HG02610 (cell line): ENCODE results near the gene STARD7.
"Not testable (repeated sequence)": the region's sequence is repeated elsewhere in the genome, so short reads cannot be mapped to it uniquely, and the experiment has no call there.

Experiments used
- ATAC-seq: cut with Tn5 transposase; IDR thresholded peaks from one replicate; pipeline ENCODE4 v1.9.1; 2021; ENCODE audit warnings: mild to moderate bottlenecking, moderate library complexity; ENCODE audit not compliant: unreplicated experiment

The STARD7 gene

DNA sequence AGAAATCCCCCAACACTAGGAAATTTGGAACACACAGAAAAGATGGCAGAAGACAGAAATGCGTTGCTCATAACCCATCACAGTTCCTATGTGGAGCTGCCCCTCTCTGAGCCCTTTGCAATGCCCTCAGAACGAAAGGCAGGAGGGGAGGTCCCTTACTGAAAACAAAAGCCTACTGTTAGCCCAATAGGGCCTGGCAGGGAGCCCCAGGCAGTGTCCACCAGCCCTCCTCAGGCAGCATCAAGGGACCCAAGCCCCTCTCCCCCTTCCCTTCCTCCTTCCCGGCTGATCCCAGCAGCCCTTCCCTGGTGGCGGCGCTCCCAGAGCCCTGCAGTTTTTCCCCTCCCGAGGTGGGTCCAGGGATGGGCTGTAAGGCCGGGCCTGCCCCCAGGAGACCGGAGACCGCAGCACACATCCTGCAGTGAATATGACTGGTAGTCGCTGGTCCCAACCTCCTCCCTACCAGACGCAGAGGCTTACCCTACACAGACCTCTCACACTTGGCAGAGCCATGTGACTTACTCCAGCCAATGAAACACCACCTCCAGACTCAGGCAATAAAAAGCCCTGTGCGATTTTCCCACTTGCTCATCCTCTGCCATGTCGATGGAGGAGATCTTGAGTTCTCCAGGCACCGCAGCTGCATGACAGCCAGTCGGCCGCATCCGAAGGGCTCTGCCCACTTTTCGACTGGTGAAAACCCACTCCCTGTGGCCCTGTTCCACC, 44.0 kb downstream of the STARD7 start:
- ATAC-seq = peak; percentile 38

DNA sequence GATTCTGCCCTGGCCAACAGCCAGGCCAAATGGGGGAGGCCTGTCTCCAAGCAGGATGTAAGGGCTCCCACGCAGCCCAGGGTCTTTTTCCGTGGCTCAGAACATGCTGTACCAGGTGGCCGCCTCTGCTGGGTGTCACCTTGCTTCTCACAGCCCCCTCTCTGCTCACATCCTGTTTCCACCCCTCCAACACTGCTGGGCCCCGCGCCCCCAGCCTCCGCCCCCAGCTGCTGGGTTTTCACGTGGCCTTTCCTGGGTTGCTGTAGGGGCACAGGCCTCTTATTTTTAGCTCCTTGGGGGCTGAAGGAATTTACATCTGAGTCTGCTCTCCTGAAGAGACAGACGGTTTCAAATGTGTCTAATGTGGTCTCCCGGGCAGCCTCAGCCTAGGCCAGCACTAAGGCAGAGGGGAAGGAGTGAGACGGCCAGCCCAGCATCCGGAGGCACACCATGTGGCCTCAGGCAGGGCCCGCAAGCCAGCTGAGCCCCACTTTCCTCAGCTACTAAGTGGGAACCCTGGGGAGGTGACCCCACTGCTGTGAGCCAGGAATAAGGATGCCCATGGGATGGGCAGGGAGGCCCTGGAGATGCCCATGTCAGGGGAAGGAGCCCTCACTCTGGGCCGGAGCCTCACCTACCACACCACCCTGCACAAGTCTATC, 44.7 kb downstream of the STARD7 start:
- ATAC-seq = peak; percentile 65

DNA sequence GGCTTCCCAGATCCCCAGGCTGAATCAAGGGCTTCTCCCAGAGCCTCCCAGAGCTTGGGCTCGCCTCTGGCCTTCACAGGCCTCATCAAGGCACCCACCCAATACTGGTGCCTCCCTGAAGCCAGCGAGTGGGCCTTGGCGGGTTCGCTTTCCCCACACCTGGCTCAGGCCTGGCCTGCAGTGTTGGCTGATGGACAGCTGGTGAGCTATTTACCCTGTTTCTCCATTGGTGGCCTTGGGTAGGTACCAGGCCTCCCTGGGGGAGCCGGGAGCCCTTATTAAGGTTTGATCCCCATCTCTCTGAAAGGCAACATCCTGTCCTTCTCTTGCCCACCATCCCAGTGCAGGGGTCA, 45.2 kb downstream of the STARD7 start:
- no peak for ATAC-seq

DNA sequence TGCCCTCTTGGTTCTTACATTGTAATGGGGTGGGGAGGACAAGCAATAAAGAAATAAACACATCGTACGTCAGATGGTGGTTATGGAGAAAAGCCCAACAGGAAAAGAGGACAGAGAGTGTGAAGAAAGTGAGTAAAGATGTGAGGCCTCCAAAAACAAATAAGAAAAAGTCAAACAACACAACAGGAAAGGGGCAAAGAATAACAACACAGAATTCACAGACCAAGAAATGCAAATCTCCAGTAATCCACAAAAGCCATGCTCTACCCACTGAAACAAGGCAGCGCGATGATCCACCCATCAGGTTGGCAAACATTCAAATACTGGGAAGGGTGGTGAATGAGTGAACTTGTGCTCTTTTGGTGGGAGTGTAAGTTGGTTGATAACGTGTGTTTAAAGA, 46.7 kb downstream of the STARD7 start:
- no peak for ATAC-seq

DNA sequence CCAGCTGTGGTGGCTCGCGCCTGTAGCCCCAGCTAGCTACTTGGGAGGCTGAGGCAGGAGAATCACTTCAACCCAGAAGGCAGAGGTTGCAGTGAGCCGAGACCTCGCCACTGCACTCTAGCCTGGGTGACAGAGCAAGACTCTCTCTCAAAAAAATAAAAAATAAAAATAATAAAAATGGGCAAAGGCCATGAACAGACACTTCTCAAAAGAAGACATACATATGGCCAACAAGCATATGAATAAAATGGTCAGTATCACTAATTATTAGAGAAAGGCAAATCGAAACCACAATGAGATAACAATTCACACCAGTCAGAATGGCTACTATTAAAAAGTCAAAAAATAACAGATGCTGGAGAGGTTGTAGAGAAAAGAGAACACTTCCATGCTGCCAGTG, 48.3 kb downstream of the STARD7 start:
- not testable (repeated sequence) for ATAC-seq

DNA sequence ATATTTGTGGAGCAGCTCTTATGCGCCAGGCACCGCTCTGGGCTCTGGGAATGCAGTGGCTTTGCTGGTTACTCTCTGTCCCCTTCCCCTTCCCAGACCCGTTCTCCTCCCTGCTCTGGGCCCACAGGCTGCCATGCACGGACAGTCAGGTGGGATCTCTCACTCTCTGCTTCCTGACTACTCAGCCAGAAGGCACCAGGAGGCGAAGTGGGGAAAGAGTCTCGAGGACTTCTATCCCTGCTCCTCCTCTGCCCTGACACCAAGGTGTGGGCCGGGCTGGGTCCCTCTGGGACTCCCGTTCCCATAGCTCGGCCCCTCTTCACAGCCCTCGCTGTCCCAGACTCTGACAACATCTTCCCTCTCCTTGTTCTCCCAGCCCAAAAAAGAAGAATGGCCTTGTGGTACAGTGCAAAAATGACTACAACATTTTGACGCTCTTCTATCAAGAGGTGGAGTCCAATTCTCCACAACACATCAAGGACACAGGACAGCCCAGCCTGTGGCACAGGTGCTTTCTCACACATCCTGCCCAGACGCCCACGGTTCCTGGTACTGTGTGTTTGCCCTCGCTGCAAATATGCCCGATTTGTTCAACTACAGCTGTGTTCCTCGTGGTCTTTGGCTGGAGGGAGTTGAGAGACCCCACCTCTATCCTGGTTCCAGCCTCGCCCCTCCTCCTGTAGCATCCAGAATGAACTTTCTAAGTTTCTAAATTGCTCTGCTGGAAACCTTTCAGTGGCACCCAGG, 49.4 kb downstream of the STARD7 start:
- ATAC-seq = no peak

DNA sequence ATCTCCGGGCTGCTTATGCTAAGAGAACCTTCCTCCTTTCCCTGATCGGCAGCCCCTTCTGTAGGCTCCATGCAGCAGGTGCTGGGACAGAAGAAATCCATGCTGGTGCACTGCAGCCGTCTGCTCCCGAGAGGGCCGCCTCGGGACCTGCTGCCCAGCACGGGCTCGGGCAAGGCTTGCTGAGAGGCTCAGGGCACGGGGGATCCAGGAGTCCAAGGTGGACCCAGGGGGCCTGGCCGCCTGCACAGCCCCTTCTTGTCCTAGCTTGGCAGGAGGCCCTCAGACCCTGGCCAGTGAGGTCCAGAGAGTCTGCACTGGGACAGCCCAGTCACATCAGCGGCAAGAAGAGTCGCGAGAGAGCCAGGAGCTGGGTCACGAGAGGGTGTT, 50.1 kb downstream of the STARD7 start:
- ATAC-seq = no peak

DNA sequence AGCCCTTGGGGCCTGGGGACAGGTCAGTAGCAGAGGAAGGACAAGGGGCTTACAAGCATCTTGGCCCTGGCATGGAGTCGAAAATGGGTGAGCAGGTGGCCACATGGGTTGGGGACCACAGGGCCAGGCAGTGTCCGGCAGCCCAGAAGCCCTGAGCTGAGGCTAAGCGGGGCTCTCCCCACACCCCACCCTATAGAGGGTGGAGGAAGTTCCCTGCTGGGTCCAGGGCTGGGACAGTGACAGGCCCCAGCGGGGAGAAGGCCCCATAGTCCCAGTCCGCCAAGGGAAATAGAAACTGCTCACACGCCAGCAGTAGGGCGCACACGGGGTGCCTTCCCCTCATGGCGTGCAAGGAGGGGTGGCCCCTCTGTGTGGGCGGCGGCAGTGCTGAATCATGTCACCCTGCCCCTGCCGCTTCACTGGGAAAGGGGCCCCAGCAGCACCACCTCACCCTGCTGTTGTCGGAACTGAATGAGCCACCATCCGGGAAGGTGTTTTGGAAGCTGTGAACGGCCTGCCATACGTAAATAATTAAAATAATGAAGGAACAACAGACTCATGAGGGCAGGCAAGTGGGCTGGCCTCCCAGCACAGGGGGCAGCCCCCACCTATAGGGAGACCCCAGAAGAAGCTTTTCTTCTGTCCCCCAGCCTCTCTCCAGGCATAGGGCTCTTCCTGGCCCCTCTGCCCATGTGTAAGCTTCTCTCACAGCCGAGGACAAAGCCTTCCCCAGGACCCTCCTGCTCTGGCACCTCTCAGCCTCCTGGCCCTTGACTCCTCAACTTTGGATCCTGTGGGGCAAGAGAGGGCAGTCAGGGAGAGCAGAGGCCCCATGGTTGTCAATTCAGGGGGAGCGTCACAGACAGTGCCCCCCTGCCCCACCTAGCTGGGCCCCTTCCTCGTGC, 50.7 kb downstream of the STARD7 start:
- ATAC-seq = peak; percentile 67

DNA sequence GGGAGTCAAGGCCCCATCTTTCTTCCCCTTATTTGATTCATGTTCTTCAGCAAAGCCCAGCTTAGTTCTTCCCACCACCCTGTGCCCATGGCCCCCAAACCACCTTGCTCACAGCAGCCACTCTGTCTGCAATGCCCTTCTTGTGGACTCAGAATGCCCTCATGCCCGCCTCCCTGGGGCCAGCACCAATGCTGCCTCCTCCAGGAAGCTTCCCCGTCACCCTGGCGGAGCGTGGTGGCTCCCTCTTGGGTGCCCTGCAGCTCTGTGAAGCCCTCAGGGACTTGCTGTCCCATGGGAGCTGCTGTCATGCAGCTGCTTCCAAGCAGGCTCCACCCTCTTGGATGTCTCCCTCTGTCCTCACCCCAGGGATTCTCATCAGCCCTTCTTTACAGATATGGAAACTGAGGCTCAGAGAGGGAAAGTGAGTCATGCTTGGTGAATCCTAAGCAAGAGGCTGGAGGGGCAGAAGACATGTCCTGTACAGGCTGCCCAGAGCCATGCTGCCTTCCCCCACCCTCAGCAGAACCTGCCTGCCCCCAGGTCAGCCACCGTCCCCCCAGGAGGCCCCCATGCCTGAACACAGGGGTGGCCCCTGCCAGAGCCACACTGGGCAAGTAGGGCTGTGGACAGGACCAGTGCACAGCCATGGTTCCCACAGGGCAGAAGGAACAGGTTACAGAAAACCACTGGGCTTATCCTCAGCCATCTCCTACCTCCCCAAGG, 51.5 kb downstream of the STARD7 start:
- peak; percentile 47 for ATAC-seq

DNA sequence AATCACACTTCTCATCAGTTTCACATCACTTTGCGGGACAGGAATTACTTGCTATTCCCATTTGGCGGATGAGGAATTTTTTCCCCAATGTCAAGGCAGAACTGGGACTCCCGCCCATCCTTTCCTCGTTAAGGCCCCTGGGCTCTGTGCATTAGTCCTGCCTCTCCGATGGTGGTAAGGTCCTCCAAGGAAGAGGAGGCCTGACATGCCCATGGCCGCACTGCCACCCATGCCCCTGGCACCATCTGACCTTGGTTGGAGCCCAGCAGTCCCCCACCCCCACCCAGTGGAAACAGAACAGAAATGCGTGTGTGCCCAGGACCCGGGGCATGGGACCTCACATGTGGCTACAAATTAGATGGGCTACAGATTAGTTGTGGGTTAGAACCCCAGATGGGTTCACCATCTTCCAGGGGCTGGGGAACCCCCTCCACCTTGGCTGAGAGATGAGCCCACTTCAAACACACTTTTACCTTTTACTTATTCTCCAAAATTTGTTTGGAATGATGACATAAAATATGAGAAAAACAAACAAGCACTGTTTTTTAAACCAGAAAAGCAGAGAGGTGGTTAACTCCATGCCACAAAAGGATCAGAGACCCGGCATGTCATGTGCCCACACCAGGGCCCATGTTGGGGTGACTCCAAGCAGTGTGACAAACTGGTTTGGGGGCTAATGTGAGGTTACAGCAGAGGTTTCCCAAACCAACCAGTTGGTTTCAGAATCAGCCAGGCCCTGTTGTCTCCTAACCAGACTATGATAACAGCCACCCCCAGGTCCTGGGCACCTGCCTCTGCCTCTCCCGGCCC, 52.4 kb downstream of the STARD7 start:
- ATAC-seq = no peak

DNA sequence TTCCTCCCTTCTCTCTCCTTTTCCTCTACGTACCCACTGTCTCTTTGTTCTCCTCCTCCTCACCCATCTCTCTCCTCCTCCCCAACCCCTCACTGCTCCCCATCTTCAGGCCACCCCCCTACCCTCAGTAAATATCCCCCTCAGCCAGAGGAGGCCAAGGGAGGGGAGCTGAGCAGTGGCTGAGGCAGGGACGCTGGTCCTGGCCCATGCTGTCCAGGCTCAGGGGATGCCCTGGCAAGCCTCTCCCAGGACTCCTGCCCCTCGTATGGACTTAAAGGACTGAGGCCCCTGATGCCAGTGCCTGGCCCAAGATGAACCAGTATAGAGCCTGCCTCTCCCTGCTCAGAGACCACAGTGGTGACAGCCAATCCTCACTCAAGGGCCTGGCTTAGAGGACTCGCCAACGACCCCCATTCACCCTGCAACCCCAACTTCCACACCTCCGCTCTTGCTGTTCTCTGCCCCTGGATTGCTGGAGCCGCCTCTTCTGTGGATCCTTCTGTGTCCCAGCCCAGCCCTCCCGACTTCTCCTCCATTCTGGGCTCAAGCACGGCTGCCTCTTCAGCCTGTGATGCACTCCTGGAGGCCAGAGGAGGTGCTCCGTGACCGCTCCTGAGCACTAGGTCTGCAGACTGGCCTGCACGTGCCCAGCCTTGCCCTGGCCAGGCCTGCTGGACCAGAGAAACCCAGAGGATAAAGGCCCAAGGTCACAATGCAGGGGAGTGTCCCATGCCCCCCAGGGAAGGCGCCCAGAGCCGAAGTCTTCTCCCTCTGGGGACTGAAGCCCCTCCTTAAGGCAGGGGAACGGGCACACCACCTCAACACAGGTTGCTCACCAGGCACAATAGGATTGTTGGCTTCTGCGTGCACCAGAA, 53.9 kb downstream of the STARD7 start:
- ATAC-seq = no peak

DNA sequence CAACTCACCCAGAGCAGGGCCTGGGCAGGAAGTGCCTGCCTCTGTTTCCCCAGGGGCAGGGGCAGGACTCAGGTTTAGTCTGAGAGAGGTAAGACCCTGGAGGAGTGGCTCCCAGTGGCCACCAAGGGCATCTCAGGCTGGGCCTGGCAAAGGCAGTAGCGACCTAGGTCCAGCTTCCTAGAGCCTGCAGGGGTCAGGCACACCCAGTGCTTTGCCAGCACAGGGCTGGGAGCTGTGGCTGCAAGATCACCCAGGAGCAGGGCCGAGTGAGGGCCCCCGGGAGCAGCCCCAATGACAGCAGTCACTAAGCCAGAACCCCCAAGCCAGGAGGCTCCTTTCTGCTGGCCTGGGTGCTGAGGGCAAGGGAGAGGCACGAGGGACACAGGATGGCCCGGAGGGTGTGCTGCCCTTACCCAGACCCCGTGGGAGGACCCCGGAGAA, 54.6 kb downstream of the STARD7 start:
- no peak for ATAC-seq

DNA sequence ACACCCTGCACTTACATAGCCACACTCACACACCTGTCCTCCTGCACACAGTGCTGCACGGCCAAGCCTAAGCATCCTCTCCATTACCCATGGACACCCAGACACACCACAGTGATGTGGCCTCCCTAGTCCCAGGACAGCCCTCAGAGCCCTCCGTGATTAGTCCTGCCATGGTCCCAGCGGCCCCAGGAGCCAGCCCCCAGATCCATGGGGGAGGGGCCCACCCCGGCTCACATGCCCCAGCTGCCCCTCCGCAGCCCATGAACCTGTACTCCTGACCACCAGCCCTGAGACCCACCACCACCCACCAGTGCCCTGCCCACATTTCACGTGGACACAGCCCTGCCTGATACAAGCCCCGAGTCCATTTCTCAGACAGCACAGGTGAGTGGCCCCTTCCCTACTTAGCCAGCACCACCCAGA, 55.3 kb downstream of the STARD7 start:
- no peak for ATAC-seq

DNA sequence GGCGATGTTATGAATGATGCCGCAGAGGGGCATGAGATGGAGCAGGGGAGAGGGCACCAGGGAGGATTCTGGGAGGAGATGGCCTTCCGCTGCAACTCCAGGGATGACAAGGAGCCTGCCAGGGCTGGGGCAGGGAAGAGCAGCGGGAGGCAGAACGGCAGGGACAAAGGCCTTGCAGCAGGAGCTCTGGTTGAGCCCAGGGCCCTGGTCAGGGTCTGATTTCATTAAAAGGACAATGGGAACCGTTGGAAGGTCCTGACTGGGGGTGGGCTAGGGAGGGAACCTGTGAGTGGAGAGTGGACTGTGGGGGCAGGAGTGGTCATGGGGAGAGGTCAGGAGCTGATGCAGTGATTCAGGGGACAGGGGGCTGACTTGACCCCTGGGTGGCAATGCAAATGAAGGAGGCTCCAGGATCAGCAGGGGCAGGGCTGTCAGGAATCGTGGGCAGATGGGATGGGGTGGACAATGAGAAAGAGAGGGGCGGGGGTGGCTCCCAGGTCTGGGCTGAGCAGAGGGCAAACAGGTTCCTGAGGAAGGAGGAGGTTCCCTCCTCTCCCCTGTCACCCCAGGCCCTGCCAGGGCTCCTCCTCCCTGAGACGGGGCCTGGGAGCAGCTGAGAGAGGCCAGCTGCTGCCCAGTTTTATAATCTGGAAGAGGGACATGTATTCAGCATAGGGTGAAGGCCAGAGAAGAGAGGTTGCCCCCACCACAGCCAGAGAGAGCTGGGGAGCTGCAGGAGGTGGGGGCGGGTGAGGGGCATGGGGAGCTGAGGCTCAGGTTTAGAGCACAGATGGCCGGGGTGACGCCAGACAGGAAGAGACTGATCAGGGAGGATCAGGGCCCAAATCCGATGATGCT, 56.1 kb downstream of the STARD7 start:
- no peak for ATAC-seq

DNA sequence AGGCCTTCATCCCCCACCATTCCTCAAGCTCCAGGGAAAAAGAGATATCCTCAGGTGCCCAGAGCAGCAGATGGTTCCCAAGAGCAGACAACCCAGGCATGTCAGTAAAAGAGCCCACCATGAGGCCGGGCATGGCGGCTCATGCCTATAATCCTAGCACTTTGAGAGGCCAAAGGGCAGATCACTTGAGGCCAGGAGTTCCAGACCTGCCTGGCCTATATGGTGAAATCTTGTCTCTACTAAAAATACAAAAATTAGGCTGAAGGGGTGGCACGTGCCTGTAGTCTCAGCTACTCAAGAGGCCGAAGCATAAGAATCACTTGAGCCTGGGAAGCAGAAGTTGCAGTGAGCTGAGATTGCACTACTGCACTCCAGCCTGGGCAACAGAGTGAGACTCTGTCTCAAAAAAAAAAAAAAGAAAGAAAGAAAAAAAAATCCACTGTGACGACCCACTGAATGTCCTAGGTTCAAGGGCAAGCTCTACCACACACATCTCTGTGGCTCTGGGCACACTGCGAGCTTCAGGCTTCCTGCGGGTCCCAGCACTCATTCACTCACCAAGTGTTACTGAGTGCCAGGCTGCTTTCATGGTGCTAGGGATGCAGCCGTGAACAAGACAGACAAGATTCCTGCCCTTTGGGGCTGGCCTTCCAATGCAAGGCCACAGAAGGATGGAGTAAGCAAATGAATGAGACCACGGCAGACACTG, 56.9 kb downstream of the STARD7 start:
- no peak for ATAC-seq

DNA sequence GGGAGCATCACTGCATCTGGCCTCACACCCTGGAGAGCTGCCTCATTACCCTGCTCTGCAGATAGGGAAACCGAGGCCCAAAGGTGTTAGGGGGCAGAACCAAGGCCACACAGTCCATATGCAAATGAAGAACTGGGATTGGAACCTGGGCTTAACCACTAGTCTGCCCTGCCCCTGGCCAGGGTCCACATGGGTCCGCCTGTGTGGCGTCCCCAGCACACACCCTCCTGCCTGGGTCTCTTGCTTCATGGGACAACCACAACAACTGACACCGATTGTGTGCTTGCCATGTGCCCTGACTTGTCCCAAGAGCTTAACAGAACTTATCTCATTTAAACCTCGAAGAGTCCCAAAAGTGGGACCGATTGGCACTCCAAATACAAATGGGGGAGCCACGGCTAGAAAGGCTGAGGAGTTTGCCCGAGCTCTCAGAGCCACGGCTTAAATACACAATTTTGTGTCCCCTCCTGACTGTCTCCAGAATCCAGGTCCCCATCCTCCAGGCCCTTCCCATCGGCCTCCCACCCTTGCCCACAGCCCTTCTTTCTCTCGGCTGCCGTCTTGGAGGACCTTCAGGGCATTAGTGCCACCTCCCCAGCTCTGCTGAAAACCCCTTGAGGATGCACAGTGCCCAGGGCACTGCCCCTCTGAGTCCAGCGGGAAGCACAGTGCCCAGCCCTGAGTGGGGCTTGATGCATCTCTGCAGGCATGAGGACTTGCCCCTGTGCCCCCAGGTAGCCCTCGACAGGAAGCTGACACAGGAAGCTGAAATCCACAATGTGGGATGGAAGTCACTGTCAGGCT, 57.6 kb downstream of the STARD7 start:
- no peak for ATAC-seq
